OCI-LY7 (cell line): Measurements from ENCODE around the gene TPSB2.

Experiments used
- EZH2phosphoT487 ChIP-seq: fragments of 200-600 bp; sonication (generic); IDR thresholded peaks from 2 replicates; pipeline ENCODE4 v1.6.1; 2018; ENCODE audit warnings: low read depth, borderline replicate concordance, mild to moderate bottlenecking, mixed run types, antibody characterized with exemption, low read length, moderate library complexity, mixed read lengths
- TF ChIP-seq, protein P1 (sequence below): fragments of 200-600 bp; sonication (generic); conservative IDR thresholded peaks from 2 replicates; pipeline ENCODE4 v1.5.1; 2014; ENCODE audit warnings: mild to moderate bottlenecking, antibody characterized with exemption, low read length, moderate library complexity, mixed read lengths

DNA sequence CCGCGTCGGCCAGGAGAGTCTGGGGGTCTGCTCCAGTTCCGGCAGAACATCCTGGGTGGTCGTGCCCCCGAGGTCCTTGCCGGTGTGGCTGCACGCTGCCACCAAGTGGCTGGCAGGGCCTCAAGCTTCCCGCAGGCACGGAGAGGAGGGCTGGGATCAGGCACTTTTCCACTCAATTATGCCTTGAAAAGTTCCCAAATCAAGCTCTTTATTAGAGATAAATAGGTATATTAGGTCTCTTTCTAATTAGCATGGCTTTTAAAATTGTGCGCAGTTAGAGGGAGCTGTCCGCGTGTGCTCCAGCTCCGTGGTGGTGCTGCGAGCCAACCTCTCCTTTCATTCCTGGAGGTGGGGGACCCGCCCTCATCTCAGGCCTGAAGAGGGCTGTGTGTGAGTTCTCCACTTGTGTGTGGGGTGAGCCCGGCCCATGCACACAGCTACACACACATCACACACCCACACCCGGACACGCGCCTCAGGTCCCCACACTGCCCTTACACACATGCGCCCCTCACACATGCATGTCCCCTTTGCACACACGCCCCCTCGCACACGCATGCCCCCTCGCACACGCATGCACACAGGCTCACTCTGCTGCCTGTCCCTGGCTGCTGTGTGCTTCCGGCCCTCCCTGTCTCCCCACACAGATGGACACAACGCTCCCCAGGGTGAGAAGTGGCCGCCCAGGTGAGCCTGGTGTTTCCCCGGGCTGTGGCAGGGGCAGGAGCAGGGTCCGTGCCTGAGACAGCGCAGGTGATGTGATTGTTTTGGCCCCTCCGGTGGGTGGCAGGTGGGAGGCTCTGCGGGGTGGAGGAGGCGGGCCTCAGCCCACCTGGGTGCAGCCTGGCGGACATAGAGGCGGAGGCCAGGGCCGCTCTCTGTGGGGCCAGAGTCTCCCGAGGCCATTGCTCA is 48.3 kb downstream of the TPSB2 start:
- TF ChIP-seq, protein P1, sequence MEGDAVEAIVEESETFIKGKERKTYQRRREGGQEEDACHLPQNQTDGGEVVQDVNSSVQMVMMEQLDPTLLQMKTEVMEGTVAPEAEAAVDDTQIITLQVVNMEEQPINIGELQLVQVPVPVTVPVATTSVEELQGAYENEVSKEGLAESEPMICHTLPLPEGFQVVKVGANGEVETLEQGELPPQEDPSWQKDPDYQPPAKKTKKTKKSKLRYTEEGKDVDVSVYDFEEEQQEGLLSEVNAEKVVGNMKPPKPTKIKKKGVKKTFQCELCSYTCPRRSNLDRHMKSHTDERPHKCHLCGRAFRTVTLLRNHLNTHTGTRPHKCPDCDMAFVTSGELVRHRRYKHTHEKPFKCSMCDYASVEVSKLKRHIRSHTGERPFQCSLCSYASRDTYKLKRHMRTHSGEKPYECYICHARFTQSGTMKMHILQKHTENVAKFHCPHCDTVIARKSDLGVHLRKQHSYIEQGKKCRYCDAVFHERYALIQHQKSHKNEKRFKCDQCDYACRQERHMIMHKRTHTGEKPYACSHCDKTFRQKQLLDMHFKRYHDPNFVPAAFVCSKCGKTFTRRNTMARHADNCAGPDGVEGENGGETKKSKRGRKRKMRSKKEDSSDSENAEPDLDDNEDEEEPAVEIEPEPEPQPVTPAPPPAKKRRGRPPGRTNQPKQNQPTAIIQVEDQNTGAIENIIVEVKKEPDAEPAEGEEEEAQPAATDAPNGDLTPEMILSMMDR: peak; percentile 43
- no peak for TF ChIP-seq EZH2phosphoT487
